Karpas-422 (cell line): Measurements from ENCODE around the gene BUB1. TPM values are rescaled to one million over a fixed set of nuclear protein-coding genes. Genes with fewer than 3 reads are reported as not detected.

Experiments used
- DNase-seq: peaks from one replicate; pipeline ENCODE4 v3.0.0-alpha.2; 2015
- H2AFZ ChIP-seq: fragments of 200-600 bp; sonication (generic); 2 replicates; pipeline ENCODE4 v1.6.1; 2014; ENCODE audit warnings: antibody characterized with exemption, low read length, mixed read lengths
- H3K27ac ChIP-seq: fragments of 200-600 bp; sonication (generic); 2 replicates; pipeline ENCODE4 v1.5.1; 2014; ENCODE audit warnings: mild to moderate bottlenecking, low read length, moderate library complexity
- H3K27me3 ChIP-seq: fragments of 200-600 bp; sonication (generic); 2 replicates; pipeline ENCODE4 v1.6.1; 2014; ENCODE audit warnings: low read length, mixed read lengths
- H3K36me3 ChIP-seq: fragments of 200-600 bp; sonication (generic); 2 replicates; pipeline ENCODE4 v1.6.1; 2014; ENCODE audit warnings: low read length, mixed read lengths; ENCODE audit not compliant: insufficient read depth
- H3K4me1 ChIP-seq: fragments of 200-600 bp; sonication (generic); 2 replicates; pipeline ENCODE4 v1.6.1; 2014; ENCODE audit warnings: mild to moderate bottlenecking, low read length, mixed read lengths
- H3K4me2 ChIP-seq: fragments of 200-600 bp; sonication (generic); 2 replicates; pipeline ENCODE4 v1.6.1; 2014; ENCODE audit warnings: low read length, low read depth, mild to moderate bottlenecking; ENCODE audit not compliant: poor library complexity, severe bottlenecking
- H3K4me3 ChIP-seq: fragments of 200-600 bp; sonication (generic); 2 replicates; pipeline ENCODE4 v1.5.1; 2014; ENCODE audit warnings: mild to moderate bottlenecking, antibody characterized with exemption, low read length, mixed read lengths
- H3K79me2 ChIP-seq: fragments of 200-600 bp; sonication (generic); 2 replicates; pipeline ENCODE4 v1.6.1; 2014; ENCODE audit warnings: mild to moderate bottlenecking, low read length, mixed read lengths
- H3K9ac ChIP-seq: fragments of 200-600 bp; sonication (generic); 2 replicates; pipeline ENCODE4 v1.6.0; 2014; ENCODE audit warnings: low read length
- H3K9me2 ChIP-seq: fragments of 200-600 bp; sonication (generic), shearing (Covaris generic); replicated peaks from 2 replicates; pipeline ENCODE4 v1.6.0; 2014; ENCODE audit warnings: mild to moderate bottlenecking, low read length, moderate library complexity; ENCODE audit not compliant: insufficient read depth
- H3K9me3 ChIP-seq: fragments of 300-700, 200-600 bp; sonication (generic); 2 replicates; pipeline ENCODE4 v1.6.1; 2014; ENCODE audit warnings: low read length, mixed read lengths
- H4K20me1 ChIP-seq: fragments of 200-600 bp; sonication (generic); 2 replicates; pipeline ENCODE4 v1.6.1; 2014; ENCODE audit warnings: mild to moderate bottlenecking, antibody characterized with exemption, low read length, low read depth; ENCODE audit not compliant: insufficient read depth
- total RNA-seq: library from RNA; depleted of rRNA; stranded (reverse); fragments of >200 nt; shearing (Covaris generic); gene quantifications from 2 replicates; pipeline ENCODE4 v1.2.3, GENCODE V29; 2014; ENCODE audit warnings: low replicate concordance

BUB1 gene
- total RNA-seq, 1 experiment from 2014 or later = 60.9 TPM

DNA sequence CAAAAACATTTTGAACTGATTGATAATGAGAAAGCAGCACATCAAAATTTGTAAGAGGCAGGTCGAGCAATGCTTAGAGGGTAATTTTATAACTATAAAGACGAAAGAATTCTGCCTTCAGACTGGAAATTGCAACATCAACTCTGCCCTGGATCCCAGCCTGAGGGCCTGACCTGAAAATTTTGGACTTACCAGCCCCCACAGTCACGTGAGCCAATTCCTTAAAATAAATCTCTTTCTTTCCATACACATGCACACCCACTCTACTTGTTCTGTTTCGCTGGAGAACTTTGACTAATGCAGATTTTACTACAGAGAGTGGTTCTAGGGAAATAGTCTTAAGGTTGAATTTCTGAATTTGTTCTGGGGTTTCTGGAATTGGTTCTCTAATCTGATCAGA lies 39.9 kb upstream of the BUB1 start:
- no peak overlapping the region for H3K4me2 ChIP-seq
- no peaks in the 10 kb centered on the region for H3K79me2 ChIP-seq
- H3K27ac ChIP-seq = no peak overlapping the region
- H3K9me3 ChIP-seq = no peaks in the 10 kb centered on the region
- H3K9ac ChIP-seq = no peak overlapping the region
- no peak for DNase-seq
- H3K27me3 ChIP-seq = no peaks in the 10 kb centered on the region
- H3K9me2 ChIP-seq = no peaks in the 10 kb centered on the region
- no peaks in the 10 kb centered on the region for H3K4me1 ChIP-seq
- no peak overlapping the region for H2AFZ ChIP-seq
- no peaks in the 10 kb centered on the region for H4K20me1 ChIP-seq
- no peak overlapping the region for H3K4me3 ChIP-seq
- no peaks in the 10 kb centered on the region for H3K36me3 ChIP-seq

DNA sequence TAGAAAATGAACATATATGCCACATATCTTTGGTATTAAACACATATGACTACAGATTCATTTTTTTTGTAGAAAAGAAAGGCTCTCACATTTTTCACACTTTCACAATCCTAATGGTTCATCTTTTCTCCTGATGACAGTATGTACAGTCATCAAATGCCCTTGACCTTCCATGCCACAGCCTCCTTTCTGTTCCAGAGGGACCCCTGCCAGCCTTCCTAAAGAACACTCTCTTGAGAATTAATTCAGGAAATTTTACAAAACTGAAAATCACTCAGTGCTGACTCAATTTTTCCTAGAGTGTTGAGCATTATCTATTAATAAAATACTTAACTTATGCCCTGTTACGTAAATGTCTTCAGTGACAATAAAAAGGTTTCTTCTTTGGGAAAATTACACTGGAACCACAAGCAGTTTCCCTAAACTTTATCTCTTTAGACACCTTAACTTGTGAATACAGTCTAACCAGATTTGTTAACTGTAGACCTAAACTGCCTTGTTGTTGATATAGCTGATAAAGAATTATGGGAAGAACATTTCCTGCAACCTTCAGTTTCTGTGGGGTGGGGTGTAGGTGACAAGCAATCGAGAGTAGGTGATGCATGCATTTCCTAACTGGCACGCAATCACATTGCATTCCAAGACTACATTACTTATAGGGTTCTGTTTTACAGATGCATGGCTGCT lies 39.2 kb upstream of the BUB1 start:
- Histone ChIP-seq H4K20me1 (no peaks in the 10 kb centered on the region), H3K9ac (no peak overlapping the region), H3K4me2 (no peak overlapping the region), H3K9me2 (no peaks in the 10 kb centered on the region), H3K27ac (no peak overlapping the region), H3K36me3 (no peaks in the 10 kb centered on the region), H3K4me3 (no peak overlapping the region), H3K27me3 (no peaks in the 10 kb centered on the region), H3K9me3 (no peaks in the 10 kb centered on the region), H2AFZ (no peak overlapping the region), H3K79me2 (no peaks in the 10 kb centered on the region), H3K4me1 (no peaks in the 10 kb centered on the region)
- DNase-seq = no peak

DNA sequence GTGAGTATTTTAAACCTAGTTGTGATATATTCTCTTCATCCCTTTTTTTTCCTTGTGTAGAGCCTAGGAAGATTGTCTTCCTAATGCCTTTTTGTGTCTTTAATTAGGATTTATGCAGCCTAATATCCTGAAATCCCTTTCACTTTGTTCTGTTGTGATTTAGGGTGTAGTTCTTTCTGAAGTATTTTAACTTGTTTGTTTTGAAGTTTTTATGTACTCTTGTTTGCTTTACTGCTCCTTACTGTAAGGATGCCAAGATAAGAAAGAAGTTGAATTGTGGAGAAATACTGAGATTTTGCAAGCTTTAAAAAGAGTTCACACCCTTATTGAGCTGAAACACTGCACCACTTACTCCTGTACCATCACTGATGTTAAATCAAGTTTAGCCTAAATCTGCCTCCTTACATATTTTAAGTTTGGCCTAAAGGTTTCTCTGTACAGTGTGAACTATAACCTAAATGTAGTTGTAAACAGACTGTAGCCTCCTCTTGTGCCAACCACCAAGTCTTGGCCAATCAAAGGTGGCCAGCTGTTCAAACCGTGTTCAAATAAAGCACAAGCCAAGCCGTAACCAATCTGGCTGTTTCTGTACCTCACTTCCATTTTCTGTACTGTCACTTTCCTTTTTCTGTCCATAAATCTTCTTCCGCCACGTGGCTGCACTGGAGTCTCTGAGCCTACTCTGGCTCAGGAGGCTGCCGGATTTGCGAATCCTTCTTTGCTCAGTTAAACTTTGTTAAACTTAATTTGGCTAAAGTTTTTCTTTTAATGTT lies 36.8 kb upstream of the BUB1 start:
- Histone ChIP-seq H4K20me1 (no peaks in the 10 kb centered on the region), H2AFZ (no peak overlapping the region), H3K4me1 (no peaks in the 10 kb centered on the region), H3K79me2 (no peaks in the 10 kb centered on the region), H3K27me3 (no peaks in the 10 kb centered on the region), H3K4me2 (no peak overlapping the region), H3K36me3 (no peaks in the 10 kb centered on the region), H3K27ac (no peak overlapping the region), H3K4me3 (no peak overlapping the region), H3K9ac (no peak overlapping the region), H3K9me3 (no peaks in the 10 kb centered on the region), H3K9me2 (no peaks in the 10 kb centered on the region)
- no peak for DNase-seq

GRCh38 chr2:110713513-110714362 lies 35.9 kb upstream of the BUB1 start:
- no peak for DNase-seq
- Histone ChIP-seq H4K20me1 (no peaks in the 10 kb centered on the region), H3K9me3 (no peaks in the 10 kb centered on the region), H3K27ac (no peak overlapping the region), H3K9me2 (no peaks in the 10 kb centered on the region), H3K4me3 (no peak overlapping the region), H3K27me3 (no peaks in the 10 kb centered on the region), H3K4me2 (no peak overlapping the region), H3K36me3 (no peaks in the 10 kb centered on the region), H3K79me2 (no peaks in the 10 kb centered on the region), H2AFZ (no peak overlapping the region), H3K9ac (no peak overlapping the region), H3K4me1 (no peaks in the 10 kb centered on the region)

GRCh38 chr2:110712737-110713136 lies 34.9 kb upstream of the BUB1 start:
- no peak overlapping the region for H3K4me3 ChIP-seq
- no peaks in the 10 kb centered on the region for H3K9me2 ChIP-seq
- H3K9me3 ChIP-seq = no peaks in the 10 kb centered on the region
- H3K4me2 ChIP-seq = no peak overlapping the region
- no peaks in the 10 kb centered on the region for H4K20me1 ChIP-seq
- DNase-seq = no peak
- H3K79me2 ChIP-seq = no peaks in the 10 kb centered on the region
- no peaks in the 10 kb centered on the region for H3K36me3 ChIP-seq
- no peaks in the 10 kb centered on the region for H3K27me3 ChIP-seq
- no peak overlapping the region for H3K27ac ChIP-seq
- no peaks in the 10 kb centered on the region for H3K4me1 ChIP-seq
- no peak overlapping the region for H3K9ac ChIP-seq
- H2AFZ ChIP-seq = no peak overlapping the region

GRCh38 chr2:110708455-110708854 lies 30.6 kb upstream of the BUB1 start:
- H3K27me3 ChIP-seq = no peaks in the 10 kb centered on the region
- H3K9me3 ChIP-seq = no peaks in the 10 kb centered on the region
- H2AFZ ChIP-seq = no peak overlapping the region
- H3K4me2 ChIP-seq = no peak overlapping the region
- no peaks in the 10 kb centered on the region for H3K36me3 ChIP-seq
- no peak overlapping the region for H3K4me3 ChIP-seq
- H3K9me2 ChIP-seq = no peaks in the 10 kb centered on the region
- H4K20me1 ChIP-seq = no peaks in the 10 kb centered on the region
- no peak overlapping the region for H3K27ac ChIP-seq
- H3K9ac ChIP-seq = no peak overlapping the region
- H3K79me2 ChIP-seq = no peaks in the 10 kb centered on the region
- H3K4me1 ChIP-seq = no peaks in the 10 kb centered on the region
- DNase-seq = no peak

- Histone ChIP-seq H3K36me3 (no peaks in the 10 kb centered on the region), H3K9me3 (no peaks in the 10 kb centered on the region), H3K79me2 (no peaks in the 10 kb centered on the region), H3K27me3 (no peaks in the 10 kb centered on the region), H3K4me2 (no peak overlapping the region), H3K9ac (no peak overlapping the region), H3K27ac (no peak overlapping the region), H4K20me1 (no peaks in the 10 kb centered on the region), H3K9me2 (no peaks in the 10 kb centered on the region), H2AFZ (no peak overlapping the region), H3K4me3 (no peak overlapping the region), H3K4me1 (peaks cover 6% of the 10 kb centered on the region)
- DNase-seq = no peak
Observed at GRCh38 chr2:110707386-110707965, 29.6 kb upstream of the BUB1 start.
